Retina (tissue), 1 donor: ENCODE results near the gene EIF4EBP3.
A peak's percentile ranks its signal among the peaks of the same experiment; 100 is the strongest.

ENCODE experiments used
- DNase-seq: peaks from one replicate; pipeline ENCODE4 v3.0.0-alpha.2; 2016

EIF4EBP3 gene

DNA sequence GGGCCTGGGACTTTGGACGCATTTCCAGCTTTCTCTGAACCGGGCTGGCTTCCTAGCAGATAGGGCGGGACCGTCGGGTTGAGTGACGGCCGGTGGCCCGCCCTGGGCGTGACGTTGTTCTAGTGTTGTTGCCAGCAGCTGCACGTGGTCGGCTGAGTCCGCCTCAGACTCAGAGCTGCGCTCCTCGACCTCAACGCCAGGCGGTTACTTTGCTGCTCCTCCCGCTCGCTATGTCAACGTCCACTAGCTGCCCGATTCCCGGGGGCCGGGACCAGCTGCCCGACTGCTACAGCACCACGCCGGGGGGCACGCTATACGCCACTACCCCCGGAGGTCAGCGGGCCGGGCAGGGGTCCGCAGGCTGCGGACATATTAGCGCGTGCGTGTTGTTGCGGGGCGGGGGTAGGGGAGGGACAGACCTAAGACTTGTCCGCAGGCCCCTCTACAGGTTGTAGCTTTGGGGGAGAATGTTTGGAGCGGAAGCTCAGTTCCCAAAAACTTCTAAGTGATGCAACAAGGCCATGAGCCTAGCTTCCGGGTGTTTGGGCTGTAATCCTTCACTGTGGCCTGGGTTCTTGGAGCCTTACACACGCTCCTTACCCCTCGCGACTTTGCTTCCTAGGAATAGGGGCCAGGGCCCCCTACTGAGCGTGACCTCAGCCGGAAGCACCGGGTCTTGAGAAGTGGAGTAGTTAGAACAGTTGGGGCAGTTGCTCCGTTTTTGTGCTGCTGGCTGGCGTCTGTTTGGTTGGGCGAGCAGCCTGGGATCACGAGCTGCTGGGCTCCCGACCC, at the start of gene EIF4EBP3:
Gene EIF4EBP3 (plus strand): TSS at position 155 of the 792 bp plus-strand sequence. CDS start 76 bp downstream, at position 231.
- peak; percentile 93 for DNase-seq

DNA sequence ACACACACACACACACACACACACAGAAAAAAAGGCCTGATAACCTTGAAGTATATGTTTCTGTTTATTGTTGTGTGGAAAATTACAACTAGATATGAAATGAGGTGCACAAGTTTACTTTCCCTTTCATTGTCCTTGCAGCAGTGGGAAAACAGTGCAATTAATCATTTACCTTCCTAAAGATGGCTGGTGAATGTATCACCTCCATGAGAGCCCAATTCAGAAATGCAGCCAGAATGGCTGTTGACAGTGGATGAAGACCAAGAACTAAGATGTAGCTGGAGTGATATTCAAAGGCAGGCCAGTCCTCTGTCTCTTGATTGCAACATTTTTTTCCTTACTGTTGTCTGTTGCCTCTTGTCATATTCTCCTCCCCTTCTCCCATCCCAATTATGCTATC, 49.6 kb upstream of the EIF4EBP3 start:
- no peak for DNase-seq

DNA sequence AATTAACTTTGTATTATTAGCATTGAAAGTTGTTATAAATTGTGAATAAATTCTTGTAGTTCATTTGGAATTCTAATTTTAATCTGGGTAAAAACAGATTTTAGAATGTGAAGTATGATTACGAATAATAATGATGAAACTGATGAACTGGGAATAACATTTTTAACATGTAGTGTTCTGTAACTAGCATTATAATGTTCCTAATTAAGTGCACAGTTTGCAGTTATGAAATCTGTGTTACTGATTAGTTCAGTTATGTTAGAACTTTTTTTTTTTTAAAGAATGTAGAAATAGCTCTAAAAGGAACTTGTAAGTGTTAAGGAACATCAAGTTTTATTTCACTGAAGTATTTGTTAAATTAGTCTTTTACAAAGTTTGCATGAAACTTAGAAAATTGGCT, 48.9 kb upstream of the EIF4EBP3 start:
- DNase-seq = no peak

DNA sequence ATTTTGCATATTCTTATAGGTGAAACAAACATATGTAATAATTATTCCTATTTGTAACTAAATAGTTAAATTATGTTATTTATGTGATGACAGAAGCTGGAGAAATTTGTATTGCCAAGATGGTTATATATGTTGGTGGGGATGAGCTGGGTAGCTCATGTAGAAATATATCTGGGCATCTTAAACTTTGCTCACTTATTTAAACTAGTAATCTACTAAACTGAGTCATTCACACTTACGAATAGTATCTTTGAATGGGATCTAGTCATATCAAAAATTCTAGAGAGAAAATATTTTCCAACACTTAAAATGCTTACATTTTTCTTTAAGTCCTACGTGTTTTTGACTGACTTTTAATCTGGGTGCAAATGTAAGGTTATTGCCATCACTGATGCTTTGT, 44.6 kb upstream of the EIF4EBP3 start:
- DNase-seq = no peak

DNA sequence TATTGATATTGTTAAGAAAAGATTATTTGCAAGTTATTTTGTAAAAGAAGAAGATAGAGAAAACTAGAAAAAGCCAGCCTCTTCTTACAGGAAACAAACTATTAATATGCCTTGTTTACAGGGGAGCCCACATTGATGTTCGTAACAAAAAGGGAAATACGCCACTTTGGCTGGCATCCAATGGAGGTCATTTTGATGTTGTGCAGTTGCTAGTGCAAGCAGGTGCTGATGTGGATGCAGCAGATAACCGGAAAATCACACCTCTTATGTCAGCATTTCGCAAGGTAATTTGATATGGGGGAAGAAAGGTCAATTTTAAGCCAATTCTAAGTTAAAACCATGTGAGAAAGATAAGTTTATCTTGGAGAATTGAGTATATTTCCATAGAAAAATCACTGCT, 37.6 kb upstream of the EIF4EBP3 start:
- DNase-seq = no peak

DNA sequence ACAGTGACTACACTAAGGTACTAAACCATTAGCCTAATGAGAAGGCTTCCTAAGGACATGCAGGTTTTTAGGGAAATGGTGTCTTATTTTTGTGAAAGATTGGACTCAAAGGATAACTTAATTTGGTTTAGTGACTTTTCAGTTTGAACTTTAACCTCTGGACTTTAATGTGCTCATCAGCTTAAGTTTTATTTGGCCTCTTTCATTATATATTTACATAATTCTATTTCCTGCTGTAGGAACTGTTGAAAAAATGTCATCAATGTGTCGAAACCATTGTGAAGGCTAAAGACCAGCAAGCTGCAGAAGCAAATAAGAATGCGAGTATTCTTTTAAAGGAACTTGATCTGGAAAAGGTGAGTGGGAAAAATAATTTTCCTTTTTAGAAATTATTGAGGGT, 34.3 kb upstream of the EIF4EBP3 start:
- no peak for DNase-seq

DNA sequence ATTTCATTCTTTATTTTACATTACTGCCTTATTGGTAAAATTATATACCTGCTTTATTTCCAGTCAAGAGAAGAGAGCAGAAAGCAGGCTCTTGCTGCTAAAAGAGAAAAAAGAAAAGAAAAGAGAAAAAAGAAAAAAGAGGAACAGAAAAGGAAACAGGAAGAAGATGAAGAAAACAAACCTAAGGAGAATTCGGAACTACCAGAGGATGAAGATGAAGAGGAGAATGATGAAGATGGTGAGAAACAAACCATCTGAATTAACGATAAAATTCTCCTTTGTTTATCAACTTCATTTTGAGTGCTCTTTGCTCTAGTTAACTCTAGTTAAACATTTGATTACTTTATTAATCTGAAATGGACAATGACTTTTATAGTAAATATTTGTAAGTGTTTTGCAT, 23.5 kb upstream of the EIF4EBP3 start:
- no peak for DNase-seq

DNA sequence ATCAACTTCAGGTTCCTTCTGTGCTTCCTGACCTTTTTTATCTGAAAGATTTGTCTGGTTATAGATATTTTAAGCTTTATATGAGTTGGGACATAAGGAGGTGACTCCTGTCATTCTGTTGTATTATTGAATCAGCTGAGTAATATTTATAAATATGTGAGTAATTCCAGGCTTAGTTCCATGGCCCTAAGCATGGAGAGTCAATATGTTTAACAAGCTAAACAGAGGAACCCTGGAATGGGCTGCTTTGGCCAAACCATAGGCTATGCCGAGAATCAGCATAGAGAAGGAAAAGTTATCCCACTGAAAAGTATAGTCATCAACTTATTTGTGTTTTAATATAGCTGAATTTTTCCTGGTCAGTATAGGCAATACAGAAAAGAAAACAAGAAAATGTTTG, 7.2 kb upstream of the EIF4EBP3 start:
- no peak for DNase-seq

DNA sequence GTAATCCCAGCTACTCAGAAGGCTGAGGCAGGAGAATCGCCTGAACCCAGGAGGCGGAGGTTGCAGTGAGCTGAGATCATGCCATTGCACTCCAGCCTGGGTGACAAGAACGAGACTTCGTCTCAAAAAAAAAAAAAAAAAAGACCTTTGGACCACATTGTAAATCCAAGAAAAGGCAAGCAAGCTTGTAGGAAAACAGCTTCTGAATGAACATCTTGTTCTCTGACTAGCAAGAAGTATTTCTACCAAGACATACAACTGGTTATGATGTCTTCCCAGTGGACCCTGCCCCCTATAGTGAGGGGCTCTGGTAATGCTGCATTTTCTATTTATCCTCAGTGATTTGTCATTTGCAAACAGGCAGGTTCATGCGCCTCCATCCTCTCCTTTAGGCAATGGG, 4.5 kb upstream of the EIF4EBP3 start:
- no peak for DNase-seq

DNA sequence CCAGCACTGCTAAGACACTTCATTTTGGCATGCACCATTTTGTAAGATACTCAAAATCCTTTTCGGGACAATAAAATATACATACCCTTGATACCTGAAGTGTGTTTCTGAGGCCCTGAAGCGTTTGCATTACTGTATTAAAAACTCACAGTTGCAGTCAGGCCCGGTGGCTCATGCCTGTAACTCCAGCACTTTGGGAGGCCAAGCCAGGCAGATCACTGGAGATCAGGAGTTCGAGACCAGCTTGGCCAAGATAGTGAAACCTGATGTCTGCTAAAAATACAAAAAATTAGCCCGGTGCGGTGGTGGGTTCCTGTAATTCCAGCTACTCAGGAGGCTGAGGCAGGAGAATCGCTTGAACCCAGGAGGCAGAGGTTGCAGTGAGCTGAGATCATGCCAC, 2.5 kb upstream of the EIF4EBP3 start:
- DNase-seq = no peak

DNA sequence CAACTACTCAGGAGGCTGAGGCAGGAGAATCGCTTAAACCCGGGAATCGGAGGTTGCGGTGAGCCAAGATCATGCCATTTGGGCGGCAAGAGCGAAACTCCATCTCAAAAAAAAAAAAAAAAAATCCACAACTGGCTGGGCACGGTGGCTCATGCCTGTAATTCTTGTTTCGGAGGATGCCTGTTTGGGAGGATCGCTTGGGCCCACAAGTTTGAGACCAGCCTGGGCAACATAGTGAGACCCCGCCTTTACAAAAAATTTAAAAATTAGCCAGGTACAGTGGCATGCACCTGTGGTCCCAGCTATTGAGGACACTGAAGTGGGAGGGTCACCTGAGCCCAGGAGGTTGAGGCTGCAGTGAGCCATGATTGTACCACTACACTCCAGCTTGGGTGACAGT, 1.9 kb upstream of the EIF4EBP3 start:
- DNase-seq = no peak

DNA sequence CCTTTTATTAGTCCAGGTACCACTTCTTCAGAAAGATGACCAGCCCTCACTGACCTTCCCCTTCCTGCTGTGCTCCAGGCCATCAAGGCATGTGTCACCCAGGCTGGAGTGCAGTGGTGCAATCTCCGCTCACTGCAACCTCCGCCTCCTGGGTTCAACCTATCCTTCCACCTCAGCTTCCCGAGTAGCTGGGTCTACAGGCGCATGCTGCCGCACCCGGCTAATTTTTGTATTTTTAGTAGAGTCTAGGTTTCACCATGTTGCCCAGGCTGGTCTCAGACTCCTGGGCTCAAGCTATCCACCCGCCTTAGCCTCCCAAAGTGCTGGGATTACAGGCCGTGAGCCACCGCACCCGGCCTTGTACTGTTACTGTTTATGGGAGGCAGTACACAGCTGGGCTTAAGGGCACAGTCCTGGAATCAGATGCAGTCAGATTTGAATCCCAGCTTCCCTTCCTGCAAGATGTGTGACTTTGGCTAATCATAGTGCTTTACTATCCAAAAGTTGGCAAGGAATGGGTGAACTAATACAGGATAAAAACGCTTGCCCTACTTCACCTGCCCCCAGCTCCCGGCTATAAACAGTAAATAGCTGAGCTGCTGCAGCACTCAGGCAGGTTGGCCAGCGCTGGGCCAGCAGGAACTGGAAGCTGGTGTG, 483 bp upstream of the EIF4EBP3 start:
- DNase-seq = no peak

DNA sequence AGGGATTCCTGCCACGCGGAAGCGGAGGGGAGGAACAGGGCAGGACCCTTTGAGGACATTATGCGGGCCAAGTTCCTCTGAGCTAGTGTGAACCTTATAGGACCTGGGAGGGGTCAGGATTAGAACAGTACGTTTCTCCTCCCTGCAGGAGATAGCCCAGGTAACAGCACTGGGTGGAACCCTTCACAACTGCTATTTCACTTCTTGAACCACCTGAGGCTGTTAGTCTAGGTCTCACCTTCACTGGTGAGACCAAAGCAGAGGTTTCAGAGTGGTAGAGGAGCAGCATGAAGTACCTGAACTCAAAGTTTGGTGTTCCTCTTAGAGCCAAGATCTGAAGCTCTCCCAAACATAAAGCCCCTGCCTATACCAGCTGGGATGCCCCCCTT, 832 bp downstream of the EIF4EBP3 start:
- no peak for DNase-seq

DNA sequence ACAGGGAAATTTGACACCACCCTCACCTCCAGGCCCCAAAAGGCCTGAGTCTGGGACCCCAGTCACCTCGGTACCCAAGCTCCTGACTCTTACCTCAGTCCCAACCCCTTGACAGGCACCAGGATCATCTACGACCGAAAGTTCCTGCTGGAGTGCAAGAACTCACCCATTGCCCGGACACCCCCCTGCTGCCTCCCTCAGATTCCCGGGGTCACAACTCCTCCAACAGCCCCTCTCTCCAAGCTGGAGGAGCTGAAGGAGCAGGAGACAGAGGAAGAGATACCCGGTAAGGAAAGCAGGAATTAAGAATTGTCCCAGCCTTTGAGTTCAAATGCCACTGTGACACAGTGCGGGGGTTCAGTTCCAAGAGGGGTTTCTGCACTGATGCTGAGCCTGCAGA, 1.3 kb downstream of the EIF4EBP3 start:
- no peak for DNase-seq

DNA sequence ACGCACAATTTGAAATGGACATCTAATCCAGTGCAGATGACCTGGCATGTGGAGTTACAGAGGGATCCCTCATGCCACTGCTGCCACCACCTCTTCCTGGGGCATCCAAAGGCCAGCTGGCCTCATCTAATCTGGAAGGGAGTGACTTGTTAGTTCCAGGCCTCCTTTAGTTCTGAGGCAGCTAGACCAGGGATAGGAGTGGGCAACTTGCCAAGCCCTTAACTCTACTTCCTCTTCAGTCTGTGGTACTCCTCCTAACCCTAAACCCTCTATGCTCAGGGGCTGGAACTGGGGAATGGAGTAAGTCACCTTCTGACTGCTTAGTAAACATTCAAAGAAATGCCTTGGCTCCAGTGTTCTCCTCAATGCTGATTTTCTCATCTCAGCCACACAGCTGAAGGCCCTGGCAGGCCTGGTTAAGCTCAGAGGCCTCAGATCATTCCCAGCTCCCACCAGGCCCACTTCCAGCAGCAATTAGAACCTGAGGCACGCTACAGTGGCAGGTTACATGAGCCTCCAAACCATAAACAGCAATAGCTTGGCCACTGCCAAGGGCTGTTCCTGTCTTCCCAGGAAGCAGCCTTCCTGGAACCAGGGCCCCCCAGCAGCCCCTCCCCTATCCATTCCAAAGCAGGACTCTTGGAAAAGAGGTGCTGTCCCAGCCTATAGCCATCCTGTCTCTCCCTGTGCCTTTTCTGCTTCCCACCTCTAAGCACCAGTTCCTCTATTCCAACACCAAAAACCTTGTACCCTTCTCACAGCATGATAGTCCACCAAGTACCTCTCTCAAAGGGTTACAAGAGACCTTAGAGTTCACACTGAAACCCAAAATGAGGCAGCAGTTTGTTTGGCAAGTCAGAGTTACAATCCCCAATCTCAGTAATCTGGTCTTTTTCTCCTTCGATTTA, 2.0 kb downstream of the EIF4EBP3 start:
- DNase-seq = no peak

DNA sequence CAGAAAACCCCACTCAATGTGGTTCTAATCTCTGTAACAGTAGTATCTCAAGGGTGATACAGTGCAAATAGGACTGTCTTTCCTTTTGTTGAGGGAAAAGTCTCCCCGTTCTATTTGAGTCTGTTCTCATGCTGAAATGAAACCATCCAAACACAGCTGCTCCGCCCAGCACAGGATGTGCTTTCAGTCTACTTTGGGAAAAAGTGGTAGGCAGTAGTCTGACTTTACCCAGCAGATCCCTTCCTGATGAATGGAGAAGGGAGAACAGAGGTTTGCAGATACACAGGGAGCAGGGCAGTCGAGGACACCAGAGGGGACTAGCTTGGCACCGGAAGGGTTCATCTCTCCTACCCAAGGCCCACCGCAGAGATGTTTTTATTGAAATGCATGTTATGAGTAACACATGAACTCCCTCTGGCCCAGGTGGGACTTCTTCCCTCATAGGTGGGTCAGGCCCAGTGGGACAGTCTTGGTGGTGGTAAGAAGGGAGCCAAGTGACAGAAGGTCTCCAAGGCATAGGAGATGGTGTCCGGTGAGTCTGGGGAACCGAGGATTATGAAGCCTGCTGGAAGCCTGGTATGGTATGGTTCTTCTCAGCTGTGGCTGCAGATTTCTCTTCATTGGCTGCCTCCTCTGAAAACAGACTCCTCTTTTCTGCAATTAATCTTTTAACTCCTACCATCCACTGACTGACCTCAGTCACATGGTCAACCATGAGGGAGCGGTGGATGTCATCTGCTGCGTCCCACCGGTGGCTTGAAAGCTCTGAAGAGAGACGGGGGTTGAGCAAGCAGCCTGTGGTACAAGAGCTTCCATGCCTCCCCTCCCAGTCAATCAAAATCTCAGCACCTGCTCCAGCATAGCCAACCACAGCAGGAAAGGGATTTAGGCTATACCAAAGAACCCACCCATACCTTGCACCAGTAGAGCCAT, 3.0 kb downstream of the EIF4EBP3 start:
- DNase-seq = no peak

DNA sequence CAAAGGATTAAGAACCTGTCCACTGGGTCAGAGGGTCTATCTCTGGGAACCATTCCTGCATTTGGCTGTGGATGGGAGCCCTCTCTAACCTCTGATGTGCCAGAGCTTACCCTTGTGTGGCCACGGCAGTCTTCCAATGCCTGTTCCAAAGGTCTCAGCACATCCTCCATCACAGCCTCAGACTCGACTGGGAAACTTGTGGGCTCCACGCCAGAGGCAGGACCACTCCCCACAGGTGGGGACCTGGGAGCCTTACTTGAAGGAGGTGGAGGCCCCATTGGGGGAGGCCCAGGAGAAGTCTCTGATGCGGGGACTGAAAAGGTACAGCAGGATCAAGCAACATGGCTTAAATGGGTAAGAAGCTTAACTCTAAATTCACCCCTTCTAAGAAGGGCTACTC, 4.4 kb downstream of the EIF4EBP3 start:
- DNase-seq = no peak

DNA sequence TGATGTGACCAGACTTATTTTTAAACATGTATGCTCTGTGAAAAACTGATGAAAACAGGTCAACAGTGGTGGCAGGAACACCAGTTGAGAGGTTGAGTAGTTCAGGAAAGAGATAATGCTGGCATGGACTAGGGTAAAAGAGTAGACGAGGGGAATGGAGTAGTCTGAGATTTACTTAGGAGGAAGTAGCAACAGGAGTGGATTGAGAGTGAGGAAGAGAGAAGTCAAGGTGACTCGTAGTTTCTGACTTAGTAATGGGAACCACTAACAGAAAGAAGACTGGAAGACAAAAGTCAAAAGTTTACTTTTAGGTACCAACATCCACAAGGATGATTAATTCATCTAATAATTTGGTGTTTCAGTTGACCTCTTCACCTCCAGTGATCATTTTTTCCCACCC, 6.2 kb downstream of the EIF4EBP3 start:
- no peak for DNase-seq

DNA sequence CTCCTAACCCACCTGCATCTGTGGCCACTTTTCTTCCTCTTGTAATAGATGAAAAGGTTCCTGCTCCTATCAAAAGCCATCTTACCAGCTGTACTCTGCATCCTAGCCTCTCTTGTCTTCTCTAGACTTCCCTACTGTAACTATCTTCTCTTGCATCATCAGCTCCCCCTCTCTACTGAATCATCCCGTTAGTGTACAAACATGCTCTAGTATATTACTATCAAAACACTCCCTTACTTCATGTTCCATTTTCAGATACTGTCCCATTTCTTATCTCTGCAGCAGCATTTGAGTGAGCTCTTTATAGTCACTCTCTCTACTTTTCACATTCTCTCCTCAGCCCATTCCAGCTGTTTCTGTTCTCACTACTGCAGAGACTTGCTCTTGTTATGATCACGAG, 7.0 kb downstream of the EIF4EBP3 start:
- no peak for DNase-seq

DNA sequence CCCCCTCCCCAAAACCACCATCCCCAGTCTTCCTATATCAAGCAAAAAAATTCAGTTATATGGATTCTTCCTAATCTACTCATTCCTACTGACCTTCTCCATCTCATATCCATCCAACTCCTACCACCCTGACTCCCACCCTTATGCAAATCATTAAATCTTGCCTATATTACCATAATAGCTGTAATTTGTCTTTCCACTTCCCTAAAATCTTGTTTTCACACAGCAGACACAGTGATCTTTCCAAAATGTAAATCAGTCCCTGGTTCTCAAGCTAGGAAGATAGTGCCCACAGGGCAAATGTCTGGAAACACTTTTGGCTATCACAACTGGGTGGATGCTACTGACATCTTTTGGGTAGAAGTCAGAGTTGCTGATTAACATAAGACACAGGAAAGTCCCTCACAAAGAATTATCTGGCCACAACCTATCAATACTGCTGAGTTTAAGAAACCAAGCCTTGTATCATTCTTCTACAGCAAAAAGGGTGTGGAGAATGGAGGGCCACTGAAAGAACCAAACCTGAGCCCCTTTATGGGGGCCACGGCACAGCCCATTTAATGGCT, 8.4 kb downstream of the EIF4EBP3 start:
- no peak for DNase-seq

DNA sequence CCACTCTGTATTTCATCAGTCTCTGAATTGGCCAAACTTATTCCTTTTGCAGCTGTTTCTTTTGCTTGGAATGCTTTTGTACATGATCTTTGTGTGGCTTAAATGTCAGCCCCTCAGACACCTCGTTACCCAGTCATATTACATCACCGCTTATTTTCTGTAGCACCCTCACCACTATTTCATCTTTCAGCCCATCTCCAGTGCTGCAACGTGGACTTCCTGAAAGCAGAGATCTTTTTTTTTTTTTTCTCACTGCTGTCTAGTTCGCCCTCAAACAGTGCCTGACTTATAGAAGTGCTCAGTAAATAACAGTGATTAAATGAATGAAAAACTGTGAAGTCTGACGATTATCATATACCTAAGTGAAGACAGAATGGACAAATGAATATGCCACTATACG, 9.0 kb downstream of the EIF4EBP3 start:
- no peak for DNase-seq

DNA sequence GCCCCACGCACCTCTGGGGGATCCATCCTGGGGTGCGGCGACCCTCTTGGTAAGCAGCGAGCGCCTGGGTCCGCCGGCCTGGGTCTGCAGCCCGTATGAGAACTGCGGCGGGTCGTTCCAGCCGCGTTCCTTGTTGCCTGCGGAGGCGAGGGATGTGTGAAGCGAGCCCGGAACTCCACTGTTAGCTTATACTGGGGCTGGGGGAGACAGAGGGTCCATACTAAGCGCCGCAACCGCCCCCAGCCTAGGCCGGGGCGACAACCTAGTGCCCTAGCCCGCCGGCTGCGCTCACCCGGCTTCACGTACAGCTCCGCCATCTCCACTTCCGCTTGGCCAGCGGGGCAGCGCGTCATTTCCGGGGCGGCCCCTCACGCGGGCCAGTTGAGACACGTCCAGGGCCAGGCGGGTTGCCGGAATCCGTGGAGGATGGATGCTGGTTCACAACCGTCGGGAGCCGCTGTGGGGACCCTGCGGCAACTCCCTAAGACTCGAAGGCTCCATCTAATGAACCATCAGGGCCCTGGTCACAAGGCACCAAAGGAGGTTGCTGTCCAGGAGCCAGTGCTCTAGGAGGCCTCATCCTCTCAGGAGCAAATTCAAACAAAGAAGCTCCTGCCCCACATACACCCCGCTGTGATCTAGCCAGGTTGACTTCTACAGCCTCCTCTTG, 9.8 kb downstream of the EIF4EBP3 start, which contains the start of gene SRA1:
Gene SRA1 (minus strand): TSS at position 338 of the 670 bp plus-strand sequence. CDS start 21 bp downstream, at position 317.
- peak; percentile 97 for DNase-seq
